GM19328 (cell line): ENCODE results near the gene KCNQ2.

Source experiments
- ATAC-seq: cut with Tn5 transposase; IDR thresholded peaks from one replicate; pipeline ENCODE4 v1.9.1; 2021; ENCODE audit warnings: mild to moderate bottlenecking, moderate library complexity; ENCODE audit not compliant: unreplicated experiment

Gene KCNQ2

DNA sequence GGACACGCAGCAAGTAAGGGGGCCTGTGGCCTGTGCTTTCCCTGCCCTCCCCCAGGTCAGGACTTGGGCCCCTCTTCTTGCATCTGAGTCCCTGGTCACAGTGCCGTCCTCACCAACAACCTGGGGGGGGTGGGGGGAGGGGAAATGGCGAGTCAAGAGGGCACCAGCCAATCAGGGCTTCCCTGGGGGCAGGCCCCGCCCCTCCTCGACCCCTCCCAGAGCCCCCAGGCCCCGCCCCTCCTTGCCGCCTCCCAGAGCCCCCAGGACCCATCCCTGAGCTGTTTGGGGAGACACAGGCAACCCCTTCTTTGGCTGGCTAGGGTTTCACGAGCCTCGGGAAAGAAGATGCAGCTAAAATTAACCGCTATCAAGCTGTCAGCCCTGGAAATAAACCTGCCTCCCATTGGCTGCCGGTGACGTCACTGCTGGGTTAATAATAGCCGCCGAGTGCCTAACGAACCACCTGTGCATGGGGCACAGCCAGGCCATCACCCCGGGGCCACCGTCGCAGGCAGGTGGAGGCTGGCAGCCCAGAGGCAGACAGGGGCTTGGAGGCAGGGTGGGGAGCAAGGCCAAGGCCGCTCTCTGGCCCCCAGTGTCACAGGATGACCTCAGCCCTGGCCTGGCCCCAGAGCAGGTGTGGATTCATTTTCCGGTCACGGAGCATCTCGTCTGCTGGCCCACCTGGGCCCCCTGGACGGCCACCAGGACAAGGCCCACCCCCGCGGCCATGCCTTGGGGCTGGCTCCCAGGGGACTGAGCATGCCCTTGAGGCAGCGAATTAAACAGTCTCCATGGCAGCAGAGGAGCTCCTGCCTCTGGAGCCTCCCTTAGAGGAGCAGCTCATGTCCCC, 29.6 kb upstream of the KCNQ2 start:
- no peak for ATAC-seq

DNA sequence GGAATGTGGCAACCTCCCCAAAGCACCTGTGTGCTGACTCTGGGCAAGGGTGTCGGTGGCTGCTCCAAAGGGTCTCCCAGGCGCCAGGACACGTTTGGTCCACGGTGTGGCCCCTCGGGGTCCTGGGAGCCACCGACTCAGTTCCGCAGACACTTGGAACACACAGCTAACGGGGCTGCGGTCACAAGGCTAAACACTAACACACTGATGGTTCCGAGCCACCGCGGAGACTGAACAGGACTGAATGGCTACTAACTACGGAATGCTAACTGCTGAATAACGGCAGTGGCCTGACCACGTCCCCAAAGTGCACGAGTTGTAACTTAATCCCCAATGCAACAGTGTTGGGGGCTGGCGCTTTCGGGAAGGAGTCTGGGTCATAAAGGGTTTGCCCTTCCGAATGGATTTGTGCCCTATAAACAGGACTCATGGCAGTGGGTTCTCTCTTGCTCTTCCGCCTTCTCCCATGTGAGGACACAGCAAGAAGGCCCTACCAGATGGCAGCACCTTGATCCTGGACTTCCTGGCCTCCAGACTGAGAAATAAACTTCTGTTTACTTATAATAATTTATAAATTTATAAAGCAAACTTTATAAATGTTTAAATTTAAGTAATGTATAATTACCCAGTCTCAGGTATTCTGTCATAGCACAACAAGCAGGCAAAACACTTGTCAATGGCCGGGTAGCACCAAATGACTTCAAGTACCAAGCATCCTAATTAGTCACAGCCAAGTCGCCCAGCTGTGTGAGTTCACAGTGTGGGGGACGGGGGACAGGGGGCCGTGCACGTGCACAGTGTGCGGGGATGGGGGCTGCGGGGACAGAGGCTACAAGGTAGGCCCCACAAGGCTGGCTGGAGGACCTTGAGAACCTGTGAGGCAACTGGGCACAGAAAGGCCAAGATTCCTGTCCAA, 28.7 kb upstream of the KCNQ2 start:
- ATAC-seq, result no peak

DNA sequence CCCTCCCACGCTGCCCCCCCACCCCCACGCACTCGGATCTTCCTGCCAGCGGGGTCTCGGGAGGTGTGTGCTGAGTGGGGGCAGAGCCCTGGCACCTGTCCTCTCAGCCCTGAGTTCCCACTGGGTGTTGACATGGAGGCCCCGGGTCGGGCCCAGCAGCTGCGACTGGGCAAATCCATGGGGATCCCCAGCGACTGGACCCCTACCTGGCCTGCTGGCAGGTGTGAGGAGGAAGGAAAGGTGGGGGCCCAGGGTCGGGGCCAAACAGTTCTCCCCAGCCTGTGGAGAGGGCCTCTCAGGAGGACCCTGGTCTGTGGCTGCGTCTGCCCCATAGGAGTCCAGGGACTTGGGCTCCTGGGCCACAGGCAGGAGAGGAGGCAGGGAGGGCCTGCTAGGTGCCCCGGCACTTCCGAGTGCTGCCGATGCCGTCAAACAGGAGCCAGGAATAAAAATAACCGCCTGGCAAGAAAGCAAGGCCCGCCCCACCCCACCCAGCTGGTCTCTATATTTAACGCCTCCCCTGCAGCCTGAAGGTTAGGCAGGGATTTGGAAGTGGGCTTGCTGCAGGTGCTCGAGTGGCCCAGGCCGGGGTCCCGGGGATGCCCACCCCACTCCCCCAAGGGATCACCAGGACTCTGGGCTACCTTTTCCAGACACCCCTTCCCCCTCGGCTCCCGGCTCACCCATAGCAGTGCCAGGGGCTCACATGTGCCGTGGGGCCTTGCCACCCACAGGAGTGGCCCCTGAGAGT, 27.9 kb upstream of the KCNQ2 start:
- no peak for ATAC-seq

DNA sequence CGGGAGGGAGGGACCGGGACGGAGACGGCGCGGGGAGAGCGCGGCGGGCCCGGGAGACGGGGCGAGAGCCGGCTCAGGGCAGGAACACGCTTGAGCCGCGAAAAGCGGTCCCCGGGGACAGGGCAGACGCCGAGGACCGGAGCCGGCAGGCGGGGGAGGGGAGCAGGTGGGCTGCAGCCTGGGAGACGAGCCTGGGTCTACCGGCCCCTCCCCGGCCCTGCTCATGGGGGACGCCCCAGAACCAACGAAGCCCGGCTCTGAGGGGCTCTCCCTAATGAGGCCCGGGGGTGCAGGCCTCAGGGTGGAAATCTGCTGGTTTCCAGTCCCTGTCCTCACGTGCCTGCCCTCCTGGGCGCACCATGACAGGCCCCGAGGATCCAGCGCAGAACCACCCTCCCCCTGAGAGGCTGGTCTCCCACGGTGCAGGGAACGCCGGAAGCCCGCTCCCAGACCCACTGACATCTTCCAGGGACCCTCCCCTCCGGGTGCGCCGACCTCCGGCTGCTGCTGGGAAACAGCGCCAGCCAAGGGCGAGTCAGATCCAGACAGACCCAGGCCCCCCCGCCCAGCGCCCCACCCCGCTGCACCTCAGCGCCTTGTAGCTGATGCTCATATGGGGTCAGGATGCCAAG, 27.0 kb upstream of the KCNQ2 start:
- no peak for ATAC-seq

DNA sequence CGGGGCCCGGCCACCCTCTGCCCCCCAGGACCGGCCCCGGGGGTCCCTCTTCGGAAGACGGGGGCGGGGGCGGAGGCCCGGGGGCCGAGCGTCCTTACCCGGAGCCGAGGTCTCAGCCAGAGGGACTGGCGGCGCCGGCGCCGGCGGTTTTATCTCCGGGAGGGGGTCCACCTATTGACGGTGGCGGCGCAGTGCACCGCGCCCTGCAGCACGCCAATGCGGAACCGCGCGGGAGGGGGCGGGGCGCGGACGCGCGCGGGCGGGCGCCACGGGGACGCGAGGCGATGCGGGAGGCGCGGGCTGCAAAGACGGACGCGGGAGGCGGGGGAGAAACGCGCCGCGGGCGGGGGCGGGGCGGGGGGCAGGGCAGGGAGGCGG, 26.5 kb upstream of the KCNQ2 start, which contains the start of gene EEF1A2:
Gene EEF1A2, minus strand, starts transcription at position 124 of the 378 bp plus-strand sequence. CDS start 1,320 bp downstream, outside the sequence.
- no peak for ATAC-seq

DNA sequence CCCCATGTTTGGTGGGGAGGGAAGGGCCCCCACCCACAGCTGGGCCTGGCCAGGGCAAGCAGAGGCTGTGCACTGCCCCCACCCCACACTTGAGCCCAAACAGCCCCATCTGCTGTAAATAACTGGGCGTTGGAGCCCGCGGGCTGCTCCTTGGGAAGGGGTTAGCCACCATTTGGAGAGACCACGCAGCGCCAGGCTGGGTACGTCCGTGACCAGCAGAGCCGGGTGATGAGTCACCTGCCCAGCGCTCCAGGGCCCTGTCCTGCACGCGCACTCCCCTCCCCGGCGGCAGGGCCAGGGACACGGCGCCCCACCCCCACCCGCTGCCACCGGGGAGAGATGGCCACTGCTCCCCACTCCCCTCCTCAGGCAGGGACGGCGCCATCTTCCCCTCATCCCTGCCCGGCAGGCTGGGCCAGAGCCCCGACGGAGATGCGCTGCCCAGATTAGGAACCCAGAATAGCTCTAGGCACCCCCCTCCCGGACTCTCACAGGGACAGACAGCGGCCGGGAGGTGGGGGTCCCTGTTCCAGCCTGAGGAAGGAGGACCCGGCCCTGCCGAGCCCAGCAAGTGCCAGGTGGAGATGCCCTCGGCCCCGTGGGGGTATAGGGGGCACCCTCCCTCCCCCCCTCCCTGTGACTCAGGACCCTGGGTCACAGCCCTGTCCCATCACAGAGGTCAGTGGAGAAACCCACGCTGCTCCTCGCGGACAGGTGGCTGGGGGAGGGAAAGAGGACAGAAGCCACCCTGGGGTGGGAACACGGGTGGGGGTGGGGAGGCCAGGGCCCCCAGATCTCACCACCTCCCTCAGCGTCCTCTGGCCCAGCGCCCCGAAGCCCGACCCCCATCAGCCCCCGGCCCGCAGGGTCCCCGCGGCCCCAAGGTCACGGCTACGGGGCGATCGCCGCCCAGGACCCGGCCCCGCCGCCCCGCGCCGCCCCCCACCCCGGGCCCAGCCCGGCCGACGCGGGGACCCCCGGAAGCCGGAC, 25.8 kb upstream of the KCNQ2 start:
- ATAC-seq, result no peak

DNA sequence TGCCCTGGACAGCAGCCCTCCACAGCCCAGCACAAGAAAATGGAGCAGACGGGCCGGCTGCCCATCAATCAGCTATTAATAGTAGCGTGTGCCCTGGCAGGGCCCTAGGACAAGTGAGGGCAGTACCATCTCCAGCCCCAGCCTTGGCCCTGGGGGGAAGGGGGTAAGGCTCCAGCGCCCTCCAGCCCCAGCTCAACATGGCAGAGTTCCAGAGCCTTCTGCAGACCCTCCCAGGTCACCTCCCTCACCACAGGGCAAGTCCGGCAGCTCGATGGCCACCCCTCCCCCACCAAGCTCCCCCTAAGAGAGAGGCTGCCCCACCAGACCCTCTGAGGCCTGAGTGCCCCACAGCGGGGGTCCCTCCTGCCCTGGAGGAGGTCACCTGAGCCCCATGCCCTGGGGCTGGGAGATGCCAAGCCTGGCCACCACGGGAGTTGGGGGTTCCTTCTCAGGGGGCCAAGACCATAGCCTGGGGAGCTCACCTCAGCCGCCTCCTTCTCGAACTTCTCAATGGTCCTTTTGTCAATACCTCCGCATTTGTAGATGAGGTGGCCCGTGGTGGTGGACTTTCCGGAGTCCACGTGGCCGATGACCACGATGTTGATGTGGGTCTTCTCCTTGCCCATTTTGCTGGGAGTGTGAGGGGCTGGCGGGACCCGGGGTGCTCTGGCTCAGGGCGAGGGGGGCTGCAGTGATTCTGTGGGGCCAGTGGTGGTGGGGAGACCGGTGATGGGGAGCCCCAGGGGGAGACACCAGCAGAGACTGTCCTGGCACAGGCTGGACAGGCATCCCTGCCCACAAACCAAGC, 24.9 kb upstream of the KCNQ2 start:
- ATAC-seq, result no peak

DNA sequence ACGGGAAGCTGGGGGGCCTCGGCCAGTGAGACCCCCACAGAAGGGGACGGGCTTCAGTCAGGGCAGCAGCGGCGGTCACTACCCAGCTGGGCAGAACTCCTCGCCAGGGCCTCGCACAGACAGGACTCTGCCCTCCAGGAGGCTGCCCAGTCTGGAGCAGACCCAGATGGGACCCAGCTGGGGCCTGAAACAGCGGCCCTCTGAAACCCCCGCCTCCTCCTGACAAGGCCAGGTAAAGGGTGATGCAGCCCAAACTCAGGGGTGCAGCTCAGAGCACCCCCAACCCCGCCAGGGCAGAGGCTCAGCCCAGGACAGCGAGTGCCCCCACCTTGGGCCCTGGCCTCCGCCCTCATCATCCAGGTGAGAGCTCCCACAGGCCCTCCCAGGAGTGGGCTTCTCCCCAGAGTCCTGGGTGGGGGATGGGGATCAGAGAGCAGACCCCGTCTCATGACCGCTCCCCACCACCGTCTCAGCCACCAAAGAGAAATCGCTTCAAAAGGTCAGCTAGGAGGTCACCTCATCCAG, 24.2 kb upstream of the KCNQ2 start:
- ATAC-seq, result no peak

DNA sequence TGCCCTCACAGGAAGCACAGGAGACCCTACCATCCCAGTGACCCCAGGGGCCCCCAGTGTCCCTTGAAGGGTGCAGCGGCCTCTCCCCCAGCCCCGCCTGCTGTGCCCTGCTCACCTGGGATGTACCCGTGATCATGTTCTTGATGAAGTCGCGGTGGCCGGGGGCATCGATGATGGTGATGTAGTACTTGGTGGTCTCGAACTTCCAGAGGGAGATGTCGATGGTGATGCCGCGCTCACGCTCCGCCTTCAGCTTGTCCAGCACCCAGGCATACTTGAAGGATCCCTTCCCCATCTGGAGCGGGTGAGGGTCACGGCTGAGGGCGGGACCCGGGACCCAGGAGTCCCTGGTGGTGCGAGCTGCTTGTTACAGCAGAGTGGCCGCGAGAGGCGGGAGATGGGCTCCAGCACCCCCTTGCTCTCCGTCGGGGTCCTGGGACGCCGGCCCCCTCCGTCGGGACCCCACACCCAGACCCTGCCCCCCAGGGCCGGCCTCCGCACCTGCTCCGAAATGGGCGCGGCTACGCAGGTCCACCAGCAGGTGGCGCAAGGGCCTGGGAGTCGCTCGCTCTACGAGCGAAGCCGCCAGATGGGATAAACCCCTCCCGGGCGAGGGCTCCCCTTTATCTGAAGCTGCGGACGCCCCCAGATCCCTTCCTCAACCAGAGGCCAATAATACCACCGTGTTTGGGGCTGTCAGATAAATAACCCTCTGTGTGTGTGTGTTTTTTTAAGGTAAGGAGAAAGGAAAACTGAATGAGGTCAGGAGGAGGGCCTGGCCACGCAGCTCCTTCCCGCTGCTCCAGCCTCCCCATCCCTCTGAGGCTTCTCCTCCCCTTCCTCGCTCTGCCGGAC, 23.5 kb upstream of the KCNQ2 start:
- ATAC-seq, result no peak

DNA sequence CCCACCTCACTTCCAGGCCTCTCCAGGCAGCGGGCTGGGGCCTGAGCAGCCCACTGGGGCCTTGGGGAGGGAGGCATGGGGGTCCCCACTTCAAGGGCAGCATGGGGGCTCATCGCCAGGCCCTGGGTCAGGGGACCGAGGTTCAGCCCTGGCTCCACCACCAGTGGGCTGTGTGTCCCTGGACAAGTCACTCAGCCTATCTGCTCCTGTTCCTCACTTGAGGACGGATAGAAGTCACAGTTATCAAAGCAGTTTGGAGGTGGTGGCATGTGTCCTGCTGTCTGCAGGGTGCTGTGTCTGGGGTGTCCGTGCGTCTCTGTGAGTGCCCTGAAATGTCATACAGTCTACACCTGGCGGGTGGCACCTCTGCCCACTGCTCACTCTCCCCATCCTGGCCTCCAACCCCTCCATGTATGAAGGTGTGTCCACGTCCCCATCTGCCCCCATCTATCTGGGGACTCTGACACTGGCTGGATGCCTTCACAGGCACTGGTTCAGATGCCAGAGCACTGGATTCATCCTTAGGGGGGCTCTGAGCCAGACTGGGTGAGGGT, 22.8 kb upstream of the KCNQ2 start:
- ATAC-seq, result no peak

DNA sequence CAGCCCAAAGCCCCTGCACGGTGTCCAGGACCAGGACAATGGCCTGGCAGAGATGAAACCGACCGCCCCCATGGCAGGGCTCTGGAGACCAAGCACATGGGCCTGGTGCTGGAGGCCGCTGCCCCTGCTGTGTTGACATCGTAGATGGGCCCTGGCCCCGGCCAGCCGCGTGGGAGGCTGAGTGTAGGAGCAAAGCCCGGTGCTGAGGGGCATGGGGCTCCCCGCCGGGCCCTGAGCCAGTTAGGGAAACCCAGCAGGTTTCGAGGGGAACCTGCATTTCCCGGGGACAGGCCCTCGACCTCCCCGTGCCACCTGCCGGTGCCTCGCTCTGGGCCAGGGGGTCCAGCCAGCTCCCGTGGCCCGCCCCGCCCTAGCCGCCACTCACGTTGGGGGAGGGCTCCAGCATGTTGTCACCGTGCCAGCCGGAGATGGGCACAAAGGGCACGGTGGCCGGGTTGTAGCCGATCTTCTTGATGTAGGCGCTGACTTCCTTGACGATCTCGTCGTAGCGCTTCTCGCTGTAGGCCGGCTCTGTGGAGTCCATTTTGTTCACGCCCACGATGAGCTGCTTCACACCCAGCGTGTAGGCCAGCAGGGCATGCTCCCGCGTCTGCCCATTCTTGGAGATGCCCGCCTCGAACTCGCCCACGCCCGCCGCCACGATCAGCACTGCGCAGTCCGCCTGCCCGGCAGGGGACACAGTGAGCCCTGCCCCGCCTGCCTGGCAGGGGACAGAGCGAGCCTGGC, 22.1 kb upstream of the KCNQ2 start:
- no peak for ATAC-seq

DNA sequence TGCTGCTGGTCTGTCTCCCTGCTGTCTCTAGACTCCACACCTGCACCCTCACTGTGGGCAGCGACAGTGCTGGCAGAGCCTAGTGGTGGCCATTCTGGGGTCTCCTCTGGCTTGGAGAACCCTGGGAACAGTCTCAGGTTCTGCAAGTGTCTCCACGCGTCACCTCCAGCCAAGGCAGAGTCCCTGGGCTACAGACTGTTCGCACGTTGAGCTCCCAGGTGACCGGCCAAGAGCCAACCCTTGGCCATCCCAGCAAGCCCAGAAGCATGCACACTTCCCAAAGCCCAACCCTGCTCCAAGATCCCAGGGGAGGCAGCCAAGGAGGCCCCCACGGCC, 21.6 kb upstream of the KCNQ2 start:
- ATAC-seq, result no peak

DNA sequence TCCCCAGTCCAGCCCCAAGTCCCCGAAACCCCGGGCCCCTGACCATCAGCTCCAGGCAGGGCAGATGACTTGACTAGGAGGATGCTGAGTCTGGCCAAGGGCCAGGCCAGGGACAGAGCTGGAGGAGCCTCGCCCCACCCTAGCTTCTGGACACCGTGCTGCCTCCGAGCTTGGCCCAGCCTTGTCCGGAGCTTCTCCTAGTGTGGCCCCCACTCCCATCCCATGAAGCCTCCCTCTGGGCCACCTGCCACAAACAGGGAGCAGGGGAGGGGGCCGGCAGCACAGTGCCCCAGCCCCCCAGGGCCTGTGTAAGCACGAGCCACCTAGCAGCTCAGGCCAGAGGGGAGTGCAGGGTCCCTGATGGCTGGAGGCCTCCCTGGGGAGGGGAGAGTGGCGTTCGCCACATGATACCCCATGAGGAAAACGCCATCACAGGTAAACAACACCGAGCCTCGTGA, 21.1 kb upstream of the KCNQ2 start:
- no peak for ATAC-seq

DNA sequence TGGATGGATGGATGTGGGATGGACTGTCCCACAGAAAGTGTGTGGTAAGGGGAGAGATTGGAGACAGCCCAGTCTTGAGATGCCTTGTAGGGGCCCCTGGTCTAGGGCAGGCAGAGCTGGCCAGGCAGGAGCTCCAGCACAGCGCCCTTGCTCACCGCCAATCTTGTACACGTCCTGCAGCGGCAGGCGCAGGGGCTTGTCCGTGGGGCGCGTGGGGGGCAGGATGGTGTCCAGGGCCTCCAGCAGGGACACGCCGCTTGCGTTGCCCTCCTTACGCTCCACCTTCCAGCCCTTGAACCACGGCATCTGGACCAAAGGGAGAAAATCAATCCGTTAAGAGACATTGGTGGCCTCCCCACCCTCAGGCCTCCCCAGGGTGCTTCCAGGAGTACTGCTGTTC, 20.5 kb upstream of the KCNQ2 start:
- ATAC-seq, result no peak

DNA sequence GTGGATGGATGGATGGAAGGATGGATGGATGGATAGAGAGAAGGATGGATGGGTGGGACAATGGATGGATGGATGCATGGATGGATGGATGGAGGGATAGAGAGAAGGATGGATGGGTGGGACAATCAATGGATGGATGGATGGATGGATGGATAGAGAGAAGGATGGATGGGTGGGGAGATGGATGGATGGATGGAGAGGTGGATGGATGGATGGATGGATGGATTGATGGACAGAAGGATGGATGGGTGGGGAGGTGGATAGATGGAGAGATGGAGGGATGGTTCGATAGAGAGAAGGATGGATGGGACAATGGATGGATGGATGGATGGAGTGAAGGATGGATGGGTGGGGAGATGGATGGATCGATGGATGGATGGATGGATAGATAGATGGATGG, 20.1 kb upstream of the KCNQ2 start:
- no peak for ATAC-seq

DNA sequence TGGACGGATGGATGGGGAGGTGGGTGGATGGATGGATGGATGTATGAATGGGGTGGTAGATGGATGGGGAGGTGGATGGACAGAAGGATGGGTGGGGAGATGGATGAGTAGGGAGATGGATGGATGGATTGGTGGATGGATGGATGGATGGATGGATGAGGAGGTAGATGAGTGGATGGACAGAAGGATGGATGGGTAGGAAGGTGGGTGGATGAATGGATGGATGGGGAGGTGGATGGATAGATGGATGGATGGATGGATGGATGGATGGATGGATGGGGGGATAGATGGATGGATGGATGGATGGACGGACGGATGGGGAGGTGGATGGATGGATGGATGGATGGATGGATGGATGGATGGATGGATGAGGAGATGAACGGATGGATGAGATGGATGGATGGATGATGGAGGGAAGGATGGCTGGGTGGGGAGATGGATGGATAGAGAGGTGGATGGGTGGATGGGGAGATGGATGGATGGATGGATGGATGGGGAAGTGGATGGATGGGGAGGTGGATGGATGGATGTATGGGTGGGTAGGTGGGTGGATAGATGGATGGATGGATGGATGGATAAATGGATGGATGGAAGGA, 19.3 kb upstream of the KCNQ2 start:
- no peak for ATAC-seq
